ENCODE results near the gene TTC28.
"Not testable (repeated sequence)": the region's sequence is repeated elsewhere in the genome, so short reads cannot be mapped to it uniquely, and the experiment has no call there.

Gene TTC28

DNA sequence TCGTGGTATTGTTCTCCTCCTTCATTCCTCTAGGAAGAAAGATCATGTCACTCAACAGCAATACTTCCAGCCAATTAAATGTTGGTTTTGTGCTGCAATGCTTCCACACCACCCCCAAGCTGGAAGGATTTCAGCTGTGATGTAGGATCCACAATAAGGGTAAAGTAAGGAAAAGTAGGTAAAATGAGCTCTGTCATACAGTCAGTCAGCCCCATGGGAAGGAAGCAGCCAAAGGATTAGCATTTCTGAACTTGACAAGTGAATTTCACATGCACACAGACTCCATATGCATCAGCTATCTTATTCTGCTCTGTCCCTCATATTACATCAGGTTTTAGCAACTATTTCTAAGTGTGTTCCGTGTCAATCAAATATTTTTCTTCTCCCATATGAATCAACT lies 197.9 kb downstream of the TTC28 start:
- TF ChIP-seq CTCF (IDR thresholded peaks at IDR 0.05; ENCODE audit: control insufficient read depth, extremely low read depth, insufficient read depth): no peak
- H3K4me3 ChIP-seq (ENCODE audit: low read depth, low read length): no peak overlapping the region
- no peak for DNase-seq (ENCODE audit: low read depth)

DNA sequence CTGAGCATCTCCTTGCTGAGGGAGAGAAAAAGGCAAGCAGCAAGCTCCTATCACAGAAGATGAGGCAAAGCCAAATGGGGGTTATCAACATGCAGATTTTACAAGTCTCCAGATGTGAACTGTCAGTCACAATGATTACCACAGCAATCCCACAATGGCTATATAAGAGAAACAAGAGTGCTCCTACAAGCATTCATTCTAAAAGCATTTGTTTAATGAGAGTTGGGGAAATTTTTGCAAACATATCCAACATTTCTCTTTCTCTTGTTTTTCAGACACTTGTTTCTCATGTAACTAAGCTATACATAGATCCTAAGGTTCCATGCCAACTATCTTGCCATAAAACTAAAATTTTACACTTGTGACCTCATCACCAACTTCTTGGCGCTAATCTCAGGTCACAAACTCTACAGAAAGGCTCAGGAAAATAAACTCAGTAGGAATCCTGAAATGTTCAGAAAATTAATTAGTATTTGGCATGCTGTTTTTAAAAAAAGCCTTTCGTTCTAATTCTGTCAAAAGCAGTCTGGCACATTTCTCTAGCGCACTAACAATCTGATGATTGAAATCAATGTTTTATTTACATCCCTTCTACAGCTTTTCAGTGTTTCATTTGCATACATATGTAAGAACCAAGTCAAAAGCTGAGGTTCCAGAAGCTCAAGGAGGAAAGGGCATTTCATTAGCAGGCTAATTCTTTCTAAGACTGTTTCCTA lies 199.5 kb downstream of the TTC28 start:
- no peak for DNase-seq (ENCODE audit: low read depth)
- no peak for TF ChIP-seq CTCF (IDR thresholded peaks at IDR 0.05; ENCODE audit: control insufficient read depth, extremely low read depth, insufficient read depth)
- H3K4me3 ChIP-seq (ENCODE audit: low read depth, low read length): no peak overlapping the region

GRCh38 chr22:28478564-28478963 lies 201.1 kb downstream of the TTC28 start:
- DNase-seq (ENCODE audit: low read depth): no peak
- no peak for TF ChIP-seq CTCF (IDR thresholded peaks at IDR 0.05; ENCODE audit: control insufficient read depth, extremely low read depth, insufficient read depth)
- no peak overlapping the region for H3K4me3 ChIP-seq (ENCODE audit: low read depth, low read length)

DNA sequence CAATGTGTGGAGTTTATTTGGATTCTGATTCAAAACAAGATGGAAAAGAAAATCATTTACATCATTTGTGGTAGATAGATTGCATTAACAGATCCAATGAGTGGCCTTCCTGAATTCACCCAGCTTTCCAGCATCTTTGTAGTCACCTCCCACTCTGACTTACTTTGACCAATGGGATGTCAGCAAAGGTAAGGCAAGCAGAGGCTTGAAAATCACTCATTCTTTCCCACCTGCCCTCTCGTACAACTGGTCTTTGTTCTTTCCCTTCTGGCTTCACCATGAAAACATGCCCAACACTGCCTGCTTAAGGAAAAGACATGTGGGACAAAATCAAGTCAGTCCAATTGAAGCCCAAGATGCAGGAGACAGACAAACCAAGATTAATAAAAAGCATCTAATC lies 202.1 kb downstream of the TTC28 start:
- H3K4me3 ChIP-seq (ENCODE audit: low read depth, low read length): no peak overlapping the region
- no peak for TF ChIP-seq CTCF (IDR thresholded peaks at IDR 0.05; ENCODE audit: control insufficient read depth, extremely low read depth, insufficient read depth)
- DNase-seq (ENCODE audit: low read depth): no peak

- no peak for TF ChIP-seq CTCF (IDR thresholded peaks at IDR 0.05; ENCODE audit: control insufficient read depth, extremely low read depth, insufficient read depth)
- no peak for DNase-seq (ENCODE audit: low read depth)
- no peak overlapping the region for H3K4me3 ChIP-seq (ENCODE audit: low read depth, low read length)
Observed at GRCh38 chr22:28474330-28474729, 205.3 kb downstream of the TTC28 start.

DNA sequence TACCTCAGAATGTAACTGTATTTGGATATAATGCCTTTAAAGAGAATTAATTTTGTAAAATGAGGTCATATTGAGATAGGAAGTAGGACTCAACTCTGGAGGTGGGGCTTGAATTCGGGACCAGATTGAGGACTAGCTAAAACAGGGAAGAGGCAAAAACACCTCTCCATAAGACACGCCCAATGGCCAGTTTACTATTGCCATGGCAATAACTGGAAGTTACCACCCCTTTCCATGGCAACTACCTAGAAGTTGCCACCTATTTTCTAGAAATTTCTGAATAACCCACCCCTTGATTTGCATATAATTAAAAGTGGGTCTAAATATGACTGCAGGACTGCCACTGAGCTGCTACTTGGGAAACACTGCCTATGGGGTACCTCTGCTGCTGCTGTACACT lies 206.4 kb downstream of the TTC28 start:
- TF ChIP-seq CTCF (IDR thresholded peaks at IDR 0.05; ENCODE audit: control insufficient read depth, extremely low read depth, insufficient read depth): no peak
- no peak overlapping the region for H3K4me3 ChIP-seq (ENCODE audit: low read depth, low read length)
- no peak for DNase-seq (ENCODE audit: low read depth)

DNA sequence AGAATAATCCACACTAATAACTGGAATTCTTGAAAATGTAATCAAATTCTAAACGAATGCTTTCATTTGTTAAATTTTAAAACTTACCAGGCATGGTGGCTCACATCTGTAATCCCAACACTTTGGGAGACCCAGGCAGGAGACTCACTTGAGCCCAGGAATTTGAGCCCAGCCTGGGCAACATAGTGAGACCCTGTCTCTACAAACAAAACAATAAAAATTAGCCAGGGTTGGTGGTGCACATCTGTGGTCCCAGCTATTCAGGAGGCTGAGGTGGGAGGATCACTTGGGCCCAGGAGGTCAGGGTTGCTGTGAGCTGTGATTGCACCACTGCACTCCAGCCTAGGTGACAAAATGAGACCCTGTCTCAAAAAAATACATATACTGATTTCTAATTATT lies 212.6 kb downstream of the TTC28 start:
- not testable (repeated sequence) for DNase-seq (ENCODE audit: low read depth)

More for the DNA sequence above, 212.6 kb downstream of the TTC28 start:
- H3K4me3 ChIP-seq (ENCODE audit: low read depth, low read length): not testable (repeated sequence)

Data from LNCaP clone FGC (cell line).